Colonic mucosa (tissue), 4 donors: Measurements from ENCODE around the gene PRKCE. TPM values are rescaled to one million over a fixed set of nuclear protein-coding genes. Genes with fewer than 3 reads are reported as not detected.

Source experiments
- DNase-seq: peaks from one replicate; pipeline ENCODE4 v3.0.0-alpha.2; 2020
- H3K27ac ChIP-seq: fragments of 200-600 bp; one replicate; pipeline ENCODE4 v1.8.0; 2021
- H3K27me3 ChIP-seq: fragments of 200-600 bp; one replicate; pipeline ENCODE4 v1.8.0; 2021
- H3K36me3 ChIP-seq: fragments of 200-600 bp; one replicate; pipeline ENCODE4 v1.8.0; 2021
- H3K4me1 ChIP-seq: fragments of 200-600 bp; one replicate; pipeline ENCODE4 v1.8.0; 2021; ENCODE audit warnings: mild to moderate bottlenecking
- H3K4me3 ChIP-seq: fragments of 200-600 bp; one replicate; pipeline ENCODE4 v1.8.0; 2021
- H3K9ac ChIP-seq, 2 donors: one replicate each; pipeline ENCODE4 v1.7.0; 2013; ENCODE audit warnings: control low read depth in 2 of 2, low read depth in 2 of 2, low read length in 2 of 2
- H3K9me3 ChIP-seq: fragments of 200-600 bp; one replicate; pipeline ENCODE4 v1.8.0; 2021
- CTCF ChIP-seq: fragments of 200-600 bp; IDR thresholded peaks from one replicate; pipeline ENCODE4 v1.8.0; 2022; ENCODE audit warnings: antibody characterized with exemption, mild to moderate bottlenecking
- intact Hi-C: fragments of 100-400 bp; cut with DNase I; formaldehyde crosslinking; loops from one replicate; pipeline ENCODE4 v1.14.1; 2022
- total RNA-seq, 2 donors: library from RNA; stranded (reverse); fragmentation: NEBNext Ultra II Directional in 1 of 2; extraction: Animal tissue kit (Norgen Biotek cat#: 25700) in 1 of 2; gene quantifications; one replicate each; pipeline ENCODE4 v1.2.1, GENCODE V29; 2021
- donor health status: healthy.
- donor health status: DM: no; HTN: no; CAD: no.
- donor health status: DM: no; HTN: no; CAD: no.

PRKCE gene
- total RNA-seq, 2 donors from 2014 or later = 17.5 to 25.8 TPM

- no peak for DNase-seq
- no peak for TF ChIP-seq CTCF
- intact Hi-C loops = no loop called here
- Histone ChIP-seq H3K9ac (no peak overlapping the region), H3K27me3 (no peaks in the 10 kb centered on the region), H3K9me3 (no peaks in the 10 kb centered on the region), H3K4me3 (no peak overlapping the region), H3K36me3 (no peaks in the 10 kb centered on the region), H3K4me1 (no peaks in the 10 kb centered on the region), H3K27ac (no peak overlapping the region)
Observed at GRCh38 chr2:45794134-45794617, 142.7 kb downstream of the PRKCE start.

GRCh38 chr2:45796500-45796899 is 145.0 kb downstream of the PRKCE start:
- TF ChIP-seq CTCF = no peak
- H3K27me3 ChIP-seq = no peaks in the 10 kb centered on the region
- H3K9ac ChIP-seq = no peak overlapping the region
- H3K4me1 ChIP-seq = no peaks in the 10 kb centered on the region
- intact Hi-C loops = no loop called here
- H3K9me3 ChIP-seq = no peaks in the 10 kb centered on the region
- no peak overlapping the region for H3K4me3 ChIP-seq
- no peaks in the 10 kb centered on the region for H3K36me3 ChIP-seq
- no peak overlapping the region for H3K27ac ChIP-seq
- DNase-seq = no peak

- intact Hi-C loops = no loop called here
- Histone ChIP-seq H3K4me3 (no peak overlapping the region), H3K9me3 (no peaks in the 10 kb centered on the region), H3K4me1 (no peaks in the 10 kb centered on the region), H3K27ac (no peak overlapping the region), H3K36me3 (no peaks in the 10 kb centered on the region), H3K9ac (no peak overlapping the region), H3K27me3 (no peaks in the 10 kb centered on the region)
- no peak for DNase-seq
- no peak for TF ChIP-seq CTCF
Observed at GRCh38 chr2:45797451-45798230, 146.2 kb downstream of the PRKCE start.

- no peak for TF ChIP-seq CTCF
- Histone ChIP-seq H3K27ac (no peak overlapping the region), H3K4me3 (no peak overlapping the region), H3K27me3 (no peaks in the 10 kb centered on the region), H3K4me1 (no peaks in the 10 kb centered on the region), H3K9ac (no peak overlapping the region), H3K9me3 (no peaks in the 10 kb centered on the region), H3K36me3 (no peaks in the 10 kb centered on the region)
- intact Hi-C loops = no loop called here
- DNase-seq = no peak
Observed at GRCh38 chr2:45799679-45800381, 148.4 kb downstream of the PRKCE start.

- no peaks in the 10 kb centered on the region for H3K36me3 ChIP-seq
- H3K9me3 ChIP-seq = no peaks in the 10 kb centered on the region
- no peak overlapping the region for H3K9ac ChIP-seq
- no peak for TF ChIP-seq CTCF
- H3K4me1 ChIP-seq = no peaks in the 10 kb centered on the region
- H3K4me3 ChIP-seq = no peak overlapping the region
- no peaks in the 10 kb centered on the region for H3K27me3 ChIP-seq
- H3K27ac ChIP-seq = no peak overlapping the region
- intact Hi-C loops = no loop called here
- DNase-seq = no peak
Observed at GRCh38 chr2:45802499-45803138, 151.1 kb downstream of the PRKCE start.
